GM19438 (cell line): ENCODE measurements around the gene DUS2.
"Not testable (repeated sequence)": the region's sequence is repeated elsewhere in the genome, so short reads cannot be mapped to it uniquely, and the experiment has no call there.

ENCODE experiments used
- ATAC-seq: cut with Tn5 transposase; IDR thresholded peaks from one replicate; pipeline ENCODE4 v1.9.1; 2021; ENCODE audit warnings: low read depth; ENCODE audit not compliant: unreplicated experiment

The DUS2 gene

GRCh38 chr16:67998231-67998778 is 24.8 kb upstream of the DUS2 start:
- ATAC-seq: not testable (repeated sequence)

- ATAC-seq: not testable (repeated sequence)
These were observed 24.1 kb upstream of the DUS2 start, which contains the start of gene DPEP2 for GRCh38 chr16:67998779-67999688. TSS of gene DPEP2 (minus strand) at chr16:67999484. CDS start at chr16:67993212, 6,272 bp downstream.

DNA sequence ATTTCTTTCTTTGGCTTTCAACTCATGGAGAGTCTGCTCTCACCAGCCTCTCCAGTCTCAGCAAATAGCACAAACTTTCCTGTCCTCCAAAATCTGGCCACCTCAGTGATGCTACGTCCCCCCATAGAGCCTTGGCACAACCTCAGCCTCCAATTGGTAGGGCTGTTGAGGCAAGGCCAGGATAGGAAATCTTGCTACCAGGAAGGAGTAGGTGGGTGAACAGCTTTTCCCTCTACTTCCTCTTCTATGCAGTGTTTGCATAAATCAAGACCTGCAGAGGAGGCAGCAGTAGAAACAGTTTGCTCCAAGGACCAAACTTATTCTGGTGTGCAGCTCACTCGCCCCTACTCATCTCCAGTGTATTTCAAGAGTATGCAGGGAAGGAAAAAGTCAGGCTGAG is 23.1 kb upstream of the DUS2 start:
- no peak for ATAC-seq

GRCh38 chr16:68000450-68000849 is 22.6 kb upstream of the DUS2 start:
- no peak for ATAC-seq

DNA sequence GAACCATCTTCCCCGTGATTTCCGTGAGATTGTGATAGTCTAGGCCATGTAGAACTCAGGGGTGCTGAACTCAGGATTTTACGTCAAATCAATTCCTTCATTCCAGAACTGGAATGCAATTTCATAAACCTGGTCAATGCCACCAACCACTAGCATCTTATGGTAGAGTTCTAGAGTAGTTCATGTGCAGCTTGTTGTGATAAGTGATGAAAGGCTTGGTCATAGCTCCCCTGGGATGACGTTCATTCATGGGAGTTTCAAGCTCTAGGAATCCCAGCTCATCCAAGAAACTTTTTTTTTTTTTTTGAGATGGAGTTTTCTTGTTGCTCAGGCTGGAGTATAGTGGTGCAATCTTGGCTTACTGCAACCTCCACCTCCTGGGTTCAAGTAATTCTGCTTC is 20.1 kb upstream of the DUS2 start:
- ATAC-seq: no peak

- ATAC-seq: no peak
These were observed 17.9 kb upstream of the DUS2 start for GRCh38 chr16:68005211-68005610.

GRCh38 chr16:68005786-68006286 is 17.2 kb upstream of the DUS2 start:
- ATAC-seq: no peak

- ATAC-seq: no peak
These were observed 13.8 kb upstream of the DUS2 start for GRCh38 chr16:68009157-68009735.

- not testable (repeated sequence) for ATAC-seq
These were observed 13.2 kb upstream of the DUS2 start for GRCh38 chr16:68009872-68010271.

DNA sequence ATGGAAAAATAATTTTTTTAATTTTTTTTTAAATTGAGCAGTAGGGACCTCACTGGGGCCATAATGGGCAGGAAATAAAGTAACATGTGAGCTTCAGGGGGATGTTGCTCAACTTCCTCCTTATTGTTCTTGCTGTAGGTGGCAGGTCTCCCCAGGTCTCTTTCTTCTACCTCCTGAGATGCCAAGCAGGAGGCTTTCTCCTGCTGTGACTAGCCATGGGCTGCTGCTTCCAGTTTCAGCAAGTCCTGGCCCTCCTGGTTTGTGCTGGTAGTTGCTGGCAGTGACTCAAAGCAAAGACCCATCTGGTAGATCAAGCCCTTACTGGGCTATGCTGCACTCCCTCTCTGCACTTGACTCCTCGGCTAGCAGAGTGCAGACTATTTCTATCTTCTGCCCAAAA is 9.6 kb upstream of the DUS2 start:
- ATAC-seq: no peak

DNA sequence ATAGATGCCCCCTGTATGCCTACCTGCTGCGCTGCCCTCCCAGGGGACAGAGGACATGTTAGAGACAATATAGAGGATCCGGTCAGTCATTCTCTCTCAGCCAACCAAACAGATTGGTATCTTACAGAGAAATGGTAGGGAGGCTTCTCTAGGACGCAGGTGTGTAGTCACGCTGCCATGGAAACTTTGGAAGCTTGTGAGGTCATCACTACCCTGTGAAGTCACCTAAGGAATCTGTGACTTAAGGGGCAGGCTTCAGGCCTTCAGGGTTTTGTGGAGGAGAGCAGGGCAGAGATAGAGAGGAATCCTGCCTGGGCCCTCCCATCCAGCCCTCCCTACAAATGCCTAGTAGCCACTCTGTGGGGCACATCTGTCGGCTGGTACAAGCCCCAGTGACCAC is 7.4 kb upstream of the DUS2 start, which contains the start of gene DPEP2NB:
Gene DPEP2NB, minus strand, starts transcription at position 231 of the 400 bp plus-strand sequence. Its CDS starts 141 bp downstream, at position 90.
- ATAC-seq: no peak

GRCh38 chr16:68019167-68019680 is 3.9 kb upstream of the DUS2 start:
- no peak for ATAC-seq

DNA sequence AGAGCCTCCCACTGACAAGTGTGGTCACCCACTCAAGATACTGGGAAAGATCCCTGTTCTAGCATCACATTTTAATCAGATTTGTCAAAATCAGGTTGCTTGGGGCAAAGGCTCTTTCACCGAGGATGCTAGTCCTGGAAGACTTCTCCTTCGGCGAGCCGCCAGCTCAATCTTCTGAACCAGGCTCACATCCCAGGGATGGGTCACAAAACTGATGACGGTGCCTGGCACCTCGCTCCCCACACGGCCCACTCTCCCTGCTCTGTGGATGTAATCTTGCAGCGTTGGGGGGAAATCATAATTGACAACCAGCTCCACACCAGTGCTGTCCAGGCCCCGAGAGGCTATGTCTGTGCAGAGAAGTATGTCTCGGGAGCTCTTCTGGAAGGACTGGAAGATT is 1.6 kb upstream of the DUS2 start:
- no peak for ATAC-seq

- ATAC-seq: no peak
These were observed 781 bp upstream of the DUS2 start for GRCh38 chr16:68022278-68022727.

DNA sequence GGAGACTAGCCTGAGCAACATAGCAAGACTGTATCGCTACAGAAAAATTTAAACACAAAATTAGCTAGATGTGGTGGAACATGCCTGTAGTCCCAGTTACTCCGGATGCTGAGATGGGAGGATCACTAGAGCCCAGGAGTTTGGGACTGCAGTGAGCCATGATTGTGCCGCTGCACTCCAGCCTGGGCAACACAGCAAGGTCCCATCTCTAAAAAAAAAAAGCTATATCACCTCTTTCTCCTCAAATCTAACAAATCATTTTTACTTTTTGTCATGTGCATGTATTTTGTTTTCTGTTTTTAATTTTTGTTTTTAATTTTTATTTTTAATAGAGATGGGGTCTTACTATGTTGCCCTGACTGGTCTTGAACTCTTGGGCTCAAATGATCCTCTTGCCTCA is 5.9 kb downstream of the DUS2 start:
- no peak for ATAC-seq

DNA sequence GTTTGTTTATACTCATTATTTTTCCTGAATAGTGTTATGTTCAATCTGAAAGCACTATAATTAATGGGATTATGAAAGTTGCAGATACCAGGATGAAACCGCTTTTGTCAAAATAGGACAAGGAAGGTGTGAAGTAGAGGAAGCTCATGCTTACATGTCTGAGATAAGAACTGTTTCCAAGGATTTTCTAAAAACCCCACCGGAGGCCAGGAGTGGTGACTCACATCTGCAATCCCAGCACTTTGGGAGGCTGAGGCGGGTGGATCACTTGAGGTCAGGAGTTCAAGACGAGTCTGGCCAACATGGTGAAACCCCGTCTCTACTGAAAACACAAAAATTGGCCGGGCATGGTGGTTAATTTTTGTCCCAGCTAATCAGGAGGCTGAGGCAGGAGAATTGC is 7.0 kb downstream of the DUS2 start:
- not testable (repeated sequence) for ATAC-seq

- no peak for ATAC-seq
These were observed 8.9 kb downstream of the DUS2 start for GRCh38 chr16:68031951-68032350.

- ATAC-seq: no peak
These were observed 10.0 kb downstream of the DUS2 start for GRCh38 chr16:68033101-68033500.

DNA sequence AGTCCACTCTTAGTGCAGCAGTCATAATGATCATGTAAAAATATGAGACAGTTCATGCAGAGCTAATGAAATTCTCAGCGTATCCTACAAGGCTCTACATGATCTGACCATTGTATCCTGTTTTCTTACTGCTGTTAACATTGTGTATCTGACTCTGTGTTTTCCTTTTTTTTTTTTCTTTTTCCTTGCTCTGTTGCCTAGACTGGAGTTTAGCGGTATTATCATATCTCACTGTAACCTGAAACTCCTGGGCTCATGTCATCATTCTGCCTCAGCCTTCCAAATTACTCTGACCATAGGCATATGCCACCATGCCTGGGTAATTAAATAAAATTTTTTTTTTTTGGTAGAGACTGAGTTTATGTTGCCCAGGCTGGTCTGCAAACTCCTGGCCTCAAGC is 12.1 kb downstream of the DUS2 start:
- no peak for ATAC-seq

DNA sequence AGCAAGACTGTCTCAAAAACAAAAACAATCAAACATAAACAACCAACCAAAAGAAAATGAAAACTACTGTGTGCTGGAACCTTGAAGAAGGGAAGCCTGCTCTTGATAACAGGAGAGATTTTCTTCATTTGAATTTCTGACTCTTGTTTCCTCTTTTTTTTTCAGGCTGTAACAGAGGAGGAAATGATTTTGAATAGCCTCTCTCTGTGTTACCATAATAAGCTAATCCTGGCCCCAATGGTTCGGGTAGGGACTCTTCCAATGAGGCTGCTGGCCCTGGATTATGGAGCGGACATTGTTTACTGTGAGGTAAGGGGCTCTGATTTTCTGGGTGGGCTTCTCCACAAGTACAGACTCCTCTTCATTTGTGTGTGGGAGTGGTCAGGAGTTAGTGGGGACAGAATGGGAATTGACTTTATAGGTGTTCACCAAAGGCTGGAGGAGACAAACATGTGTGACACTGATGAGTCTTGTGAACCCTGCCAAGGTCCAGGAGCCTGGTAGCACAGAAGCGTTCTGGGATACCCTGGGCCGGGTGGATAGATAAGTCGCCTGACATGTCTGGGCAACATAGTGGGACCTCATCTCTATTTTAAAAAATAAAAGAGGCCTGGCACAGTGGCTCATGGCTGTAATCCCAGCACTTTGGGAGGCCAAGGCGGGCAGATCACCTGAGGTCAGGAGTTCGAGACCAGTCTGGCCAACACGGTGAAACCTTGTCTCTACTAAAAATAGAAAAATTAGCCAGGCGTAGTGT is 14.9 kb downstream of the DUS2 start:
- ATAC-seq: no peak
